HFF-Myc (cell line): ENCODE results near the gene ECHS1.

ENCODE experiments used
- DNase-seq: peaks from one replicate; pipeline ENCODE4 v3.0.0-alpha.2; 2011; ENCODE audit warnings: low read depth; ENCODE audit errors: extremely low read depth
- H3K4me3 ChIP-seq: replicated peaks from 2 replicates; pipeline ENCODE4 v1.5.1; 2011; ENCODE audit warnings: low read depth, mild to moderate bottlenecking, control low read depth, low read length
- TF ChIP-seq, protein P1 (sequence below): IDR thresholded peaks from 2 replicates; pipeline ENCODE4 v1.5.1; 2012; ENCODE audit warnings: mild to moderate bottlenecking, low read depth, low read length, control low read depth; ENCODE audit errors: missing control alignments

The ECHS1 gene

DNA sequence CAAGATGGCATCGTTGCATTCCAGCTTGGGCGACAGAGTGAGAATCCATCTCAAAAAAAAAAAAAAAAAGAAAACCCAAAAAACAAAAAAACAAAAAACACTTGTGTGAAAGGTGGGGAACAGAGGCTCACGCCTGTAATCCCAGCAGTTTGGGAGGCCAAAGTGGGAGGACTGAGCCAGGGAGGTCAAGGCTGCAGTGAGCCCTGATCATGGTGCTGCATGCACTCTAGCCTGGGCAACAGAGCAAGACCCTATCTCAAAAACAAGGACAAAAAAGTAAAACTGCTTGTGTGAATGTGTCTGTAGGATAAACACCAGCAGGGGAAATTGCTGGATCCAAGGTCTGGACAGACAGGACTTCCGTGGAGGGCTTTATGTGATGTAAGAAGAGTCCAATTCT, 10.4 kb upstream of the ECHS1 start:
- TF ChIP-seq, protein P1, sequence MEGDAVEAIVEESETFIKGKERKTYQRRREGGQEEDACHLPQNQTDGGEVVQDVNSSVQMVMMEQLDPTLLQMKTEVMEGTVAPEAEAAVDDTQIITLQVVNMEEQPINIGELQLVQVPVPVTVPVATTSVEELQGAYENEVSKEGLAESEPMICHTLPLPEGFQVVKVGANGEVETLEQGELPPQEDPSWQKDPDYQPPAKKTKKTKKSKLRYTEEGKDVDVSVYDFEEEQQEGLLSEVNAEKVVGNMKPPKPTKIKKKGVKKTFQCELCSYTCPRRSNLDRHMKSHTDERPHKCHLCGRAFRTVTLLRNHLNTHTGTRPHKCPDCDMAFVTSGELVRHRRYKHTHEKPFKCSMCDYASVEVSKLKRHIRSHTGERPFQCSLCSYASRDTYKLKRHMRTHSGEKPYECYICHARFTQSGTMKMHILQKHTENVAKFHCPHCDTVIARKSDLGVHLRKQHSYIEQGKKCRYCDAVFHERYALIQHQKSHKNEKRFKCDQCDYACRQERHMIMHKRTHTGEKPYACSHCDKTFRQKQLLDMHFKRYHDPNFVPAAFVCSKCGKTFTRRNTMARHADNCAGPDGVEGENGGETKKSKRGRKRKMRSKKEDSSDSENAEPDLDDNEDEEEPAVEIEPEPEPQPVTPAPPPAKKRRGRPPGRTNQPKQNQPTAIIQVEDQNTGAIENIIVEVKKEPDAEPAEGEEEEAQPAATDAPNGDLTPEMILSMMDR = no peak
- H3K4me3 ChIP-seq = no peak overlapping the region
- DNase-seq = no peak

DNA sequence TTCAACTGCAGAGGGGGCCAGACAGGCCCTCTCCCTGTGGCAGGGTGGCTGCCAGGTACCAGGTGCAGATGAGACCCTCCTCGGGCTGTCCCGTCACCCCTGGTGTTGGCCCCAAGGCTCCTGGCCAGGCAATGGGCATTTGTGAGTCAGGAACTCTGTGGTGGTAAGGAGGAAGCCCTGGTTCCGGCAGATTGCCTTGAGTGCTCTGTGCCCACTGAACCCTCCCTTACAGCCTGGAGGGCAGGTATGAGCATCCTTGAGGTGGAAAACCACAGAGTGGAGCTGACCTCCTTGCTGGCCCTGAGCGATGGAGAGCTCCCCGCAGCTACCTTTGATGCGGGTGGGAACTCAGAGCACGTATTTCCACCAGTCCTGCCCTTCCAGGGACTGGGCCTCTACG, 7.9 kb upstream of the ECHS1 start:
- DNase-seq = no peak
- TF ChIP-seq, protein P1 = no peak

DNA sequence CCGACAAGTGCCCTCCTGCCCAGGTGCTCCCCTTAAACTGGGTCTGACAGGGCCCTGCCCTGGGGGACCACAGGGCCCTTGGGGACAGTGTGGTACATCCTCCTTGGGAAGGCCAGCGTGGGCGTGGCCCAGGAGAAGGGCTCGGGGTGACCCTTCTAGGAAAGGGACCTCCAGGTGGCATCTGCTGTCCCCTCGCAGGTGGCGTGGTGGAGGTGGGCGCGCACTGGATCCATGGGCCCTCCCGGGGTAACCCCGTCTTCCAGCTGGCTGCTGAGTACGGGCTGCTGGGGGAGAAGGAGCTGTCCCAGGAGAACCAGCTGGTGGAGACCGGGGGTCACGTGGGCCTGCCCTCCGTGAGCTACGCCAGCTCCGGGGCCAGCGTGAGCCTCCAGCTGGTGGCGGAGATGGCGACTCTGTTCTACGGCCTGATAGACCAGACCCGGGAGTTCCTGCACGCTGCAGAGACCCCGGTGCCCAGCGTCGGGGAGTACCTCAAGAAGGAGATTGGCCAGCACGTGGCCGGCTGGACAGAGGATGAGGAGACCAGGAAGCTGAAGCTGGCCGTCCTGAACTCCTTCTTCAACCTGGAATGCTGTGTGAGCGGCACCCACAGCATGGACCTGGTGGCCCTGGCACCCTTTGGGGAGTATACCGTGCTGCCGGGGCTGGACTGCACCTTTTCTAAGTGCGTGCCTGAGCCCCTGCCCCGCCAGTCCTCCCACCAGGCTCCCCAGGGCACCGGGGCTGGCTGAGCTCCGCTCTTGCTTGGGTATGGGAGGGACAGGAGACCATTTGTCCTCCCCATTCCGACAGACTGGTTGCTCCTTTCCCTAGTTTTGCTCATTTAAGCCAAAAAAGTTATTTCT, 6.9 kb upstream of the ECHS1 start:
- TF ChIP-seq, protein P1 = no peak
- H3K4me3 ChIP-seq = peak overlapping the region; percentile 40
- DNase-seq = no peak

More for the DNA sequence above, 7.9 kb upstream of the ECHS1 start:
- no peak overlapping the region for H3K4me3 ChIP-seq

DNA sequence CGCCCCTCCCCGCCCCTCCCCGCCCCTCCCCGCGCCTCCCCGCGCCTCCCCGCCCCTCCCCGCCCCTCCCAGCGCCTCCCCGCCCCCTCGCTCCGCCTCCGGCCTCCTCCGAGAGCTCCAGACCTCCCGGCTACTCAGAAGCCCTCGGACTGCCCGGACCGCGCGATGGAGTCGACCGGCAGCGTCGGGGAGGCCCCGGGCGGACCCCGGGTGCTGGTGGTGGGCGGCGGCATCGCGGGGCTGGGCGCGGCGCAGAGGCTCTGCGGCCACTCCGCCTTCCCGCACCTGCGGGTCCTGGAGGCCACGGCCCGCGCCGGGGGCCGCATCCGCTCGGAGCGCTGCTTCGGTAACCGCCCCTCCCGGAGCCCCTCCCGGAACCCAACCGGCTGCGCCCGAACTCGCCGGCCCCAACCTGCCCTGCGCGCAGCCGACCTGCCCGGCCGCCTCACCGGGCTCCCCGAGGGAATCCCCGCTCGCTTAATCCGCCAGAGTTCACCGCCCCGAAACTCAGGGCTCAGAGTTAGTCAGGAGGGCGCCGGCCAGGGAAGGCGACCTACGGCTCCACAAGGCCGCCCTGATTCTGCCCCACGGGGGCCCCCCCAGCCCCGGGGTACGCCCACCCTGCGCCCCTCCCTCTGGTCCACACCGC, 6.1 kb upstream of the ECHS1 start, which contains the start of gene PAOX:
PAOX (plus strand) TSS at position 111 of the 649 bp plus-strand sequence; CDS start at position 166, 55 bp downstream.
- no peak for DNase-seq
- H3K4me3 ChIP-seq = peak within 1 kb of the TSS; percentile 47
- TF ChIP-seq, protein P1 = no peak

DNA sequence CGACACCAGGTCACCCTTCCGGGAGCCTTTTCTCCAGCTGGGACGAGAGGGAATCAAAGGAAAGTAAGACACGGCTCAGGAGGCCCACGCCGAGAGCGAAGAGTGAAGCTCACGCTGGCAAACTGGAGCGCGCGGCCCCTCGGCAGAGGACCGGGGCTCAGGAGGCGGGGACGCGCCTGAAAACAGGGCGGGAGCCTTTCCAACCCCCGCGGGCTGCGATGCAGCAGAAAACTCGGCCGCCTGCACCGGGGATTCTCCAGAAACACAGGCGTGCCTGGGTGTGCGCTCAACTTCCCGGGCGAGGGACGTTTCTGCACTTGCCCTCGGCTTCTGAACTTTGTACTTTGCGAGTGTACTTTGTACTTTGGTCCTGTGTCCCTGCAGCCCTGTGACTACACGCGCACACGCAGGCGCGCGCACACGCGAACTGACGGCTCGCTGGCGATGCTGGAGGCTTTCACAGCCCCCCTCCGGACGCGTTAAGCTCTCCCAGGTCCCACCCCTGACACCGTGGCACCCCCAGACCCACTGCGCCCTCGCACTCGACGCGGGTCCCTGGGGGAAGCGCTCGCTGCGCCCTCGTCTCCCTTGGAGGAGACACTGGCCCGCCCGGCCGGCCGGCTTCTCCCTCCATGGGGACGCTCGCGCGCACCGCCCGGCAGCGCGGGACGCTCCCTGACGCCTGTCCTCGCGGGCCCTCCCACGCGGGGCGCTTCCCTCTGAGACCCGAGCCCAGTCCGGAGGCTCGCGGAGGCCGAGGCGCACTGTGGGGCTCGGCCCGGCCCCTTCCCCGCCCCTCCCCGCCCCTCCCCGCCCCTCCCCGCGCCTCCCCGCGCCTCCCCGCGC, 5.3 kb upstream of the ECHS1 start:
- TF ChIP-seq, protein P1 = no peak
- peak overlapping the region; percentile 47 for H3K4me3 ChIP-seq
- DNase-seq = no peak

DNA sequence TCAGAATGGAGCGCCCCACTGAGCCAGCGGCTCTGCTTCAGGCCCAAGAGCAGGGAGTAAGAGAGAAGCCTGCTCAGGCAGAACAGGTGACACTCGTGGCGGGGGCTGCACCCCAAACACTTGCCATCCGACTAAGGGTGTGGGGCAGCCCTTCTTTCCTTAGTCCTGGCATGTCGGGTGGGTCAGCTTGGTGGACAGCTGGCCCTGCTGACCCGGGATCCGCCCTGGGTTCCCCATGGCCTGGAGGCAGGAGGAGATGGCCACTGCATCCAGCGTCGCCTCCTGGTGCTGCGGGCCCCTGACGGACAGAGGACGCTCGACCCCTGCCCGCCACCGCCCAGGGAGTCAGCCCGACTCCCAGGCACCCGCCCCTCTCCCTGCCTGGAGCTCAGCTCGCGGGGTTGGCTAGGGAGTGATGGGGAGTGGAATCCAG, 4.7 kb upstream of the ECHS1 start:
- H3K4me3 ChIP-seq = peak overlapping the region; percentile 47
- no peak for DNase-seq
- TF ChIP-seq, protein P1 = no peak
